GM12874 (cell line): ENCODE results near the gene SECISBP2L.

Source experiments
- CTCF ChIP-seq: IDR thresholded peaks from 2 replicates; pipeline ENCODE4 v1.5.1; 2011; ENCODE audit warnings: low read depth, mild to moderate bottlenecking, control low read depth, low read length, moderate library complexity; ENCODE audit not compliant: insufficient read depth

SECISBP2L gene

GRCh38 chr15:49063402-49064280 is 17.4 kb upstream of the SECISBP2L start:
- no peak for TF ChIP-seq CTCF

- no peak for TF ChIP-seq CTCF
Observed at GRCh38 chr15:49062900-49063299, 16.7 kb upstream of the SECISBP2L start.

GRCh38 chr15:49060710-49061495 is 14.7 kb upstream of the SECISBP2L start:
- no peak for TF ChIP-seq CTCF

- TF ChIP-seq CTCF = no peak
Observed at GRCh38 chr15:49059491-49059890, 13.2 kb upstream of the SECISBP2L start.

GRCh38 chr15:49058559-49058958 is 12.3 kb upstream of the SECISBP2L start:
- TF ChIP-seq CTCF = no peak

GRCh38 chr15:49055630-49056029 is 9.4 kb upstream of the SECISBP2L start:
- TF ChIP-seq CTCF = no peak

GRCh38 chr15:49052662-49053061 is 6.4 kb upstream of the SECISBP2L start:
- no peak for TF ChIP-seq CTCF
